HepG2 (cell line): ENCODE data around the gene RASA2. TPM values are rescaled to one million over a fixed set of nuclear protein-coding genes. Genes with fewer than 3 reads are reported as not detected.

Experiments used
- ADNP ChIP-seq: sonication (generic); formaldehyde crosslinking; IDR thresholded peaks from 2 replicates; pipeline ENCODE4 v1.4.0; 2020; ENCODE audit warnings: missing genetic modification reagents
- ATF7-NPFF ChIP-seq: sonication (generic); formaldehyde crosslinking; IDR thresholded peaks from 2 replicates; pipeline ENCODE4 v1.8.1; 2023; ENCODE audit warnings: mild to moderate bottlenecking, low read depth, missing genetic modification reagents, moderate library complexity
- EEA1 ChIP-seq: sonication (generic); formaldehyde crosslinking; IDR thresholded peaks from 2 replicates; pipeline ENCODE4 v1.5.1; 2020; ENCODE audit warnings: mild to moderate bottlenecking, missing genetic modification reagents, borderline replicate concordance
- GATAD2A ChIP-seq: IDR thresholded peaks from 2 replicates; pipeline ENCODE4 v1.6.1; 2016
- HCFC1 ChIP-seq: fragments of 150-350 bp; IDR thresholded peaks from 2 replicates; pipeline ENCODE4 v1.6.1; 2014; ENCODE audit warnings: low read depth, low read length
- LCORL ChIP-seq, 2 experiments: fragments of 450-650 bp in 1 of 2; sonication (generic) in 1 of 2; formaldehyde crosslinking in 1 of 2; IDR thresholded peaks; 2 replicates each; pipeline versions ENCODE4 v1.5.0 to v1.6.1; 2017 to 2020; ENCODE audit warnings: antibody characterized with exemption in 1 of 2, missing genetic modification reagents in 1 of 2
- MAF1 ChIP-seq: sonication (generic); formaldehyde crosslinking; IDR thresholded peaks from 2 replicates; pipeline ENCODE4 v1.5.0; 2020; ENCODE audit warnings: missing genetic modification reagents, borderline replicate concordance
- RARG ChIP-seq: sonication (generic); formaldehyde crosslinking; IDR thresholded peaks from 2 replicates; pipeline ENCODE4 v1.4.0; 2020; ENCODE audit warnings: low read depth, mild to moderate bottlenecking, missing genetic modification reagents
- RELA ChIP-seq: sonication (generic); formaldehyde crosslinking; IDR thresholded peaks from 2 replicates; pipeline ENCODE4 v1.4.0; 2020; ENCODE audit warnings: missing genetic modification reagents
- REPIN1 ChIP-seq: sonication (generic); formaldehyde crosslinking; IDR thresholded peaks from 2 replicates; pipeline ENCODE4 v1.8.0; 2022; ENCODE audit warnings: missing genetic modification reagents, low read depth, mild to moderate bottlenecking, borderline replicate concordance
- TAF15 ChIP-seq: fragments of 200-400 bp; formaldehyde crosslinking; IDR thresholded peaks from one replicate; pipeline ENCODE4 v1.6.1; 2018; ENCODE audit warnings: mild to moderate bottlenecking, low read depth, low read length; ENCODE audit not compliant: poor library complexity, severe bottlenecking
- ZFP41 ChIP-seq: sonication (generic); formaldehyde crosslinking; IDR thresholded peaks from 2 replicates; pipeline ENCODE4 v1.4.0; 2020; ENCODE audit warnings: mild to moderate bottlenecking, missing genetic modification reagents, borderline replicate concordance
- ZKSCAN1 ChIP-seq: fragments of 150-350 bp; IDR thresholded peaks from 2 replicates; pipeline ENCODE4 v1.6.1; 2014; ENCODE audit warnings: low read length
- ZMYM4 ChIP-seq: sonication (generic); formaldehyde crosslinking; IDR thresholded peaks from 2 replicates; pipeline ENCODE4 v1.8.1; 2023; ENCODE audit warnings: mild to moderate bottlenecking, missing genetic modification reagents
- ZNF83 ChIP-seq: sonication (generic); formaldehyde crosslinking; IDR thresholded peaks from 2 replicates; pipeline ENCODE4 v1.4.0; 2020; ENCODE audit warnings: missing genetic modification reagents, mild to moderate bottlenecking, borderline replicate concordance
- polyA plus RNA-seq, 8 experiments: library from polyadenylated mRNA; depleted of rRNA in 3 of 8; stranded (reverse) in 7 of 8; unstranded in 1 of 8; fragments of >200 nt; fragmentation: Illumina TruSeq in 4 of 8; extraction: Trizol in 4 of 8; gene quantifications; 2 replicates each; pipeline versions ENCODE4 v1.2.1 to v1.2.3, GENCODE V29; 2011 to 2016; ENCODE audit warnings: low read depth in 4 of 8, missing spikeins in 1 of 8, mixed read lengths in 1 of 8; ENCODE audit not compliant: insufficient read depth in 1 of 8
- total RNA-seq, 5 experiments: library from RNA; depleted of rRNA; stranded (reverse); fragments of >200 nt; fragmentation: Illumina TruSeq; extraction: Trizol; gene quantifications; 2 replicates each; pipeline ENCODE4 v1.2.3, GENCODE V29; 2016; ENCODE audit warnings: low read depth in 1 of 5
- TF ChIP-seq, protein P1 (sequence below): sonication (generic); formaldehyde crosslinking; IDR thresholded peaks from 2 replicates; pipeline ENCODE4 v1.5.0; 2020; ENCODE audit warnings: mild to moderate bottlenecking, missing genetic modification reagents
- TF ChIP-seq, protein P2 (sequence below): sonication (generic); formaldehyde crosslinking; IDR thresholded peaks from 2 replicates; pipeline ENCODE4 v1.5.0; 2020; ENCODE audit warnings: mild to moderate bottlenecking, missing genetic modification reagents, borderline replicate concordance
- TF ChIP-seq, protein P3 (sequence below): IDR thresholded peaks from 2 replicates; pipeline ENCODE4 v1.6.1; 2016; ENCODE audit warnings: low read depth
- TF ChIP-seq, protein P4 (sequence below): sonication (generic); formaldehyde crosslinking; IDR thresholded peaks from 2 replicates; pipeline ENCODE4 v1.4.0; 2020; ENCODE audit warnings: missing genetic modification reagents, borderline replicate concordance

Gene RASA2
- total and polyA plus RNA-seq, 2 of the 13 experiments (the other 11 are each of a cell fraction or from before 2014, with no cell fraction given), result 5.4 to 8.5 TPM

DNA sequence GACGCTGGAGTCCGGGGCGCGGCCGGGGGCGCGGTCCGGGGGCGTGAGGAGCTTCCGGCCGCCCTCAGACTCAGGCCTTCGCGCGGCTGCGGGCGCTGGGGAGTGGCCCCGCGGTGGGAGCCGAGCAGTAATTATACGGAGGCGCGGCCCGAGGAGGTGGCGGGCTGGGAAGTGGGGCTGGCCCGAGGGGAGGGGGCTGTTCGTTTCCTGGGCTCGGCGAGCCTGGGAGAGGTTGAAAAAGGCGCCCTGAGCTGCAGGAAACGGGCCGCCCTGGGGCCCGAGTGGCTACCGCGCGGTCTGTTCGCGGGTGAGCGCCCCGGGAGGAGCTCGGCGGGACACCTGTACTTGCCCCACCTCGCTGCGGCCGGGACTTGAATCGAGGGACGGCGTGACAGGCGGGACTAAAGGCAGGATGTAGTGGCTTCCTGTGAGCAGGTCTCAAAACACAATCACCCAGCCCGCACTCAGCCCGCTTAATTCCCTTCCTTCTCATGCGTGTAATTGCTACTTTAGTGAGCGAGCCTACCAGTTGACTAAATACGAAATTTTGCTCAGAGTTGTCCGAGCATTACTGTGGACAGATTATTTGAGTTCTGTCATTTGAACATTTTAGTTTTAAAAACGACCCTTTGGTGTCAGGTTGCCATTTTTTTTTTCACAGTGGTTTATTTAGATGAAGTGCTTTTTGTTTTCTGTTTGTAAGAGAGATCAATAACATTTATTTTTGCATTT, 860 bp downstream of the RASA2 start (continued):
- TF ChIP-seq RARG (CRISPR knock-in tag) (no peak), MAF1 (peak; percentile 87; the same call in 1 of the 2 replicates), LCORL (IDR thresholded peaks at IDR 0.05) (no peak), LCORL (CRISPR knock-in tag; IDR thresholded peaks at IDR 0.05) (peak; percentile 68; the same call in 1 of the 2 replicates), TAF15 (peak; percentile 58), ZMYM4 (CRISPR knock-in tag) (peak; percentile 56), RELA (CRISPR knock-in tag) (no peak), ZFP41 (CRISPR knock-in tag) (no peak), HCFC1 (no peak), ATF7-NPFF (peak; percentile 13; the same call in 1 of the 2 replicates), REPIN1 (CRISPR knock-in tag) (peak; percentile 55), ZKSCAN1 (no peak), GATAD2A (CRISPR knock-in tag) (peak; percentile 62; the same call in 1 of the 2 replicates), EEA1 (CRISPR knock-in tag) (peak; percentile 87; the same call in 1 of the 2 replicates), ZNF83 (peak; percentile 30; the same call in 1 of the 2 replicates), ADNP (CRISPR knock-in tag) (no peak)
- TF ChIP-seq, protein P1, sequence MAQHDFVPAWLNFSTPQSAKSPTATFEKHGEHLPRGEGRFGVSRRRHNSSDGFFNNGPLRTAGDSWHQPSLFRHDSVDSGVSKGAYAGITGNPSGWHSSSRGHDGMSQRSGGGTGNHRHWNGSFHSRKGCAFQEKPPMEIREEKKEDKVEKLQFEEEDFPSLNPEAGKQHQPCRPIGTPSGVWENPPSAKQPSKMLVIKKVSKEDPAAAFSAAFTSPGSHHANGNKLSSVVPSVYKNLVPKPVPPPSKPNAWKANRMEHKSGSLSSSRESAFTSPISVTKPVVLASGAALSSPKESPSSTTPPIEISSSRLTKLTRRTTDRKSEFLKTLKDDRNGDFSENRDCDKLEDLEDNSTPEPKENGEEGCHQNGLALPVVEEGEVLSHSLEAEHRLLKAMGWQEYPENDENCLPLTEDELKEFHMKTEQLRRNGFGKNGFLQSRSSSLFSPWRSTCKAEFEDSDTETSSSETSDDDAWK, result no peak
- TF ChIP-seq, protein P2, sequence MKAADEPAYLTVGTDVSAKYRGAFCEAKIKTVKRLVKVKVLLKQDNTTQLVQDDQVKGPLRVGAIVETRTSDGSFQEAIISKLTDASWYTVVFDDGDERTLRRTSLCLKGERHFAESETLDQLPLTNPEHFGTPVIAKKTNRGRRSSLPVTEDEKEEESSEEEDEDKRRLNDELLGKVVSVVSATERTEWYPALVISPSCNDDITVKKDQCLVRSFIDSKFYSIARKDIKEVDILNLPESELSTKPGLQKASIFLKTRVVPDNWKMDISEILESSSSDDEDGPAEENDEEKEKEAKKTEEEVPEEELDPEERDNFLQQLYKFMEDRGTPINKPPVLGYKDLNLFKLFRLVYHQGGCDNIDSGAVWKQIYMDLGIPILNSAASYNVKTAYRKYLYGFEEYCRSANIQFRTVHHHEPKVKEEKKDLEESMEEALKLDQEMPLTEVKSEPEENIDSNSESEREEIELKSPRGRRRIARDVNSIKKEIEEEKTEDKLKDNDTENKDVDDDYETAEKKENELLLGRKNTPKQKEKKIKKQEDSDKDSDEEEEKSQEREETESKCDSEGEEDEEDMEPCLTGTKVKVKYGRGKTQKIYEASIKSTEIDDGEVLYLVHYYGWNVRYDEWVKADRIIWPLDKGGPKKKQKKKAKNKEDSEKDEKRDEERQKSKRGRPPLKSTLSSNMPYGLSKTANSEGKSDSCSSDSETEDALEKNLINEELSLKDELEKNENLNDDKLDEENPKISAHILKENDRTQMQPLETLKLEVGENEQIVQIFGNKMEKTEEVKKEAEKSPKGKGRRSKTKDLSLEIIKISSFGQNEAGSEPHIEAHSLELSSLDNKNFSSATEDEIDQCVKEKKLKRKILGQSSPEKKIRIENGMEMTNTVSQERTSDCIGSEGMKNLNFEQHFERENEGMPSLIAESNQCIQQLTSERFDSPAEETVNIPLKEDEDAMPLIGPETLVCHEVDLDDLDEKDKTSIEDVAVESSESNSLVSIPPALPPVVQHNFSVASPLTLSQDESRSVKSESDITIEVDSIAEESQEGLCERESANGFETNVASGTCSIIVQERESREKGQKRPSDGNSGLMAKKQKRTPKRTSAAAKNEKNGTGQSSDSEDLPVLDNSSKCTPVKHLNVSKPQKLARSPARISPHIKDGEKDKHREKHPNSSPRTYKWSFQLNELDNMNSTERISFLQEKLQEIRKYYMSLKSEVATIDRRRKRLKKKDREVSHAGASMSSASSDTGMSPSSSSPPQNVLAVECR (CRISPR knock-in tag), result peak; percentile 85; the same call in 1 of the 2 replicates
- TF ChIP-seq, protein P3, sequence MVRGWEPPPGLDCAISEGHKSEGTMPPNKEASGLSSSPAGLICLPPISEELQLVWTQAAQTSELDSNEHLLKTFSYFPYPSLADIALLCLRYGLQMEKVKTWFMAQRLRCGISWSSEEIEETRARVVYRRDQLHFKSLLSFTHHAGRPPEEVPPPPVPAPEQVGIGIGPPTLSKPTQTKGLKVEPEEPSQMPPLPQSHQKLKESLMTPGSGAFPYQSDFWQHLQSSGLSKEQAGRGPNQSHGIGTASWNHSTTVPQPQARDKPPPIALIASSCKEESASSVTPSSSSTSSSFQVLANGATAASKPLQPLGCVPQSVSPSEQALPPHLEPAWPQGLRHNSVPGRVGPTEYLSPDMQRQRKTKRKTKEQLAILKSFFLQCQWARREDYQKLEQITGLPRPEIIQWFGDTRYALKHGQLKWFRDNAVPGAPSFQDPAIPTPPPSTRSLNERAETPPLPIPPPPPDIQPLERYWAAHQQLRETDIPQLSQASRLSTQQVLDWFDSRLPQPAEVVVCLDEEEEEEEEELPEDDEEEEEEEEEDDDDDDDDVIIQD (CRISPR knock-in tag), result no peak
- TF ChIP-seq, protein P4, sequence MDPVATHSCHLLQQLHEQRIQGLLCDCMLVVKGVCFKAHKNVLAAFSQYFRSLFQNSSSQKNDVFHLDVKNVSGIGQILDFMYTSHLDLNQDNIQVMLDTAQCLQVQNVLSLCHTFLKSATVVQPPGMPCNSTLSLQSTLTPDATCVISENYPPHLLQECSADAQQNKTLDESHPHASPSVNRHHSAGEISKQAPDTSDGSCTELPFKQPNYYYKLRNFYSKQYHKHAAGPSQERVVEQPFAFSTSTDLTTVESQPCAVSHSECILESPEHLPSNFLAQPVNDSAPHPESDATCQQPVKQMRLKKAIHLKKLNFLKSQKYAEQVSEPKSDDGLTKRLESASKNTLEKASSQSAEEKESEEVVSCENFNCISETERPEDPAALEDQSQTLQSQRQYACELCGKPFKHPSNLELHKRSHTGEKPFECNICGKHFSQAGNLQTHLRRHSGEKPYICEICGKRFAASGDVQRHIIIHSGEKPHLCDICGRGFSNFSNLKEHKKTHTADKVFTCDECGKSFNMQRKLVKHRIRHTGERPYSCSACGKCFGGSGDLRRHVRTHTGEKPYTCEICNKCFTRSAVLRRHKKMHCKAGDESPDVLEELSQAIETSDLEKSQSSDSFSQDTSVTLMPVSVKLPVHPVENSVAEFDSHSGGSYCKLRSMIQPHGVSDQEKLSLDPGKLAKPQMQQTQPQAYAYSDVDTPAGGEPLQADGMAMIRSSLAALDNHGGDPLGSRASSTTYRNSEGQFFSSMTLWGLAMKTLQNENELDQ (CRISPR knock-in tag), result no peak
